Stimulated activated CD4-positive, alpha-beta T cell treated with anti-CD3 and anti-CD28 coated beads, Interleukin-15, amount 100 ng/mL, for 48 hours (primary cell): Measurements from ENCODE around the gene IPO4.
"Not testable (repeated sequence)": the region's sequence is repeated elsewhere in the genome, so short reads cannot be mapped to it uniquely, and the experiment has no call there.

Experiments
- DNase-seq, 2 donors: peaks; one replicate each; pipeline ENCODE4 v3.0.0-alpha.2; 2020; ENCODE audit warnings: low read depth in 2 of 2

The IPO4 gene

GRCh38 chr14:24215495-24216344, 27.1 kb upstream of the IPO4 start, which contains the start of gene MDP1:
MDP1 (minus strand) TSS chr14:24216066; CDS start chr14:24215955, 111 bp downstream.
- DNase-seq: peak; percentile 71 to 77

GRCh38 chr14:24213866-24214662, 25.4 kb upstream of the IPO4 start:
- DNase-seq: no peak

- peak; percentile 96 for DNase-seq
Observed at GRCh38 chr14:24212924-24213865, 24.6 kb upstream of the IPO4 start, which contains the start of gene CHMP4A. CHMP4A (minus strand) TSS chr14:24213488; CDS start chr14:24213439, 49 bp downstream.

- DNase-seq: no peak
Observed at GRCh38 chr14:24211311-24211710, 22.7 kb upstream of the IPO4 start.

GRCh38 chr14:24207625-24208024, 19.0 kb upstream of the IPO4 start:
- DNase-seq: no peak

- no peak for DNase-seq
Observed at GRCh38 chr14:24207104-24207551, 18.5 kb upstream of the IPO4 start.

GRCh38 chr14:24206260-24207103, 17.9 kb upstream of the IPO4 start:
- DNase-seq: no peak

GRCh38 chr14:24204163-24205146, 15.8 kb upstream of the IPO4 start:
- no peak for DNase-seq

- not testable (repeated sequence) for DNase-seq
Observed at GRCh38 chr14:24203249-24203886, 14.8 kb upstream of the IPO4 start.

GRCh38 chr14:24202538-24202937, 13.9 kb upstream of the IPO4 start:
- not testable (repeated sequence) for DNase-seq

- DNase-seq: no peak
Observed at GRCh38 chr14:24198814-24199524, 10.4 kb upstream of the IPO4 start.

- no peak for DNase-seq
Observed at GRCh38 chr14:24197056-24197450, 8.4 kb upstream of the IPO4 start.

- DNase-seq: no peak
Observed at GRCh38 chr14:24196071-24197055, 7.7 kb upstream of the IPO4 start.

- peak; percentile 80 for DNase-seq
Observed at GRCh38 chr14:24195186-24196070, 6.8 kb upstream of the IPO4 start, which contains the start of gene TM9SF1. TM9SF1 (minus strand) TSS chr14:24195441; CDS start chr14:24195019, 422 bp downstream.

- no peak for DNase-seq
Observed at GRCh38 chr14:24194873-24195185, 6.2 kb upstream of the IPO4 start.
